NCI-H345 (cell line): ENCODE measurements around the gene KATNIP.
"Not testable (repeated sequence)": the region's sequence is repeated elsewhere in the genome, so short reads cannot be mapped to it uniquely, and the experiment has no call there.

Experiments
- DNase-seq: peaks from one replicate; lab custom pipeline; 2025; lab: John Stamatoyannopoulos, UW

The KATNIP gene

GRCh38 chr16:27538528-27538927 lies 11.4 kb upstream of the KATNIP start:
- DNase-seq, result no peak

GRCh38 chr16:27539120-27539519 lies 10.8 kb upstream of the KATNIP start:
- no peak for DNase-seq

- no peak for DNase-seq
Measured at GRCh38 chr16:27539636-27540035, 10.3 kb upstream of the KATNIP start.

GRCh38 chr16:27543801-27544200 lies 6.1 kb upstream of the KATNIP start:
- DNase-seq, result no peak

GRCh38 chr16:27544671-27545070 lies 5.3 kb upstream of the KATNIP start:
- no peak for DNase-seq

- DNase-seq, result no peak
Measured at GRCh38 chr16:27547134-27547533, 2.8 kb upstream of the KATNIP start.

- DNase-seq, result no peak
Measured at GRCh38 chr16:27547851-27548250, 2.1 kb upstream of the KATNIP start.

- DNase-seq, result no peak
Measured at GRCh38 chr16:27549464-27549745, 539 bp upstream of the KATNIP start.

- DNase-seq, result no peak
Measured at GRCh38 chr16:27550582-27550920, 607 bp downstream of the KATNIP start.

- DNase-seq, result no peak
Measured at GRCh38 chr16:27551036-27551435, 1.1 kb downstream of the KATNIP start.

- no peak for DNase-seq
Measured at GRCh38 chr16:27556471-27556870, 6.5 kb downstream of the KATNIP start.

- no peak for DNase-seq
Measured at GRCh38 chr16:27558434-27558833, 8.5 kb downstream of the KATNIP start.

GRCh38 chr16:27558932-27559331 lies 9.0 kb downstream of the KATNIP start:
- no peak for DNase-seq

GRCh38 chr16:27561216-27561615 lies 11.3 kb downstream of the KATNIP start:
- DNase-seq, result no peak

- DNase-seq, result no peak
Measured at GRCh38 chr16:27564224-27564623, 14.3 kb downstream of the KATNIP start.

GRCh38 chr16:27566417-27566816 lies 16.5 kb downstream of the KATNIP start:
- DNase-seq, result no peak

- DNase-seq, result no peak
Measured at GRCh38 chr16:27568077-27568476, 18.1 kb downstream of the KATNIP start.

GRCh38 chr16:27570986-27571385 lies 21.0 kb downstream of the KATNIP start:
- not testable (repeated sequence) for DNase-seq

GRCh38 chr16:27571433-27572326 lies 21.7 kb downstream of the KATNIP start:
- DNase-seq, result no peak

GRCh38 chr16:27572711-27573110 lies 22.8 kb downstream of the KATNIP start:
- no peak for DNase-seq

GRCh38 chr16:27576729-27577128 lies 26.8 kb downstream of the KATNIP start:
- no peak for DNase-seq

GRCh38 chr16:27579087-27579980 lies 29.4 kb downstream of the KATNIP start:
- DNase-seq, result no peak

- DNase-seq, result no peak
Measured at GRCh38 chr16:27582883-27583282, 32.9 kb downstream of the KATNIP start.
